ENCODE results near the gene YDJC. TPM values are rescaled to one million over a fixed set of nuclear protein-coding genes. Genes with fewer than 3 reads are reported as not detected.

YDJC gene
- total and polyA plus RNA-seq, 2 of the 13 experiments (the other 11 are each of a cell fraction or from before 2014, with no cell fraction given), result 15.3 to 32.0 TPM

DNA sequence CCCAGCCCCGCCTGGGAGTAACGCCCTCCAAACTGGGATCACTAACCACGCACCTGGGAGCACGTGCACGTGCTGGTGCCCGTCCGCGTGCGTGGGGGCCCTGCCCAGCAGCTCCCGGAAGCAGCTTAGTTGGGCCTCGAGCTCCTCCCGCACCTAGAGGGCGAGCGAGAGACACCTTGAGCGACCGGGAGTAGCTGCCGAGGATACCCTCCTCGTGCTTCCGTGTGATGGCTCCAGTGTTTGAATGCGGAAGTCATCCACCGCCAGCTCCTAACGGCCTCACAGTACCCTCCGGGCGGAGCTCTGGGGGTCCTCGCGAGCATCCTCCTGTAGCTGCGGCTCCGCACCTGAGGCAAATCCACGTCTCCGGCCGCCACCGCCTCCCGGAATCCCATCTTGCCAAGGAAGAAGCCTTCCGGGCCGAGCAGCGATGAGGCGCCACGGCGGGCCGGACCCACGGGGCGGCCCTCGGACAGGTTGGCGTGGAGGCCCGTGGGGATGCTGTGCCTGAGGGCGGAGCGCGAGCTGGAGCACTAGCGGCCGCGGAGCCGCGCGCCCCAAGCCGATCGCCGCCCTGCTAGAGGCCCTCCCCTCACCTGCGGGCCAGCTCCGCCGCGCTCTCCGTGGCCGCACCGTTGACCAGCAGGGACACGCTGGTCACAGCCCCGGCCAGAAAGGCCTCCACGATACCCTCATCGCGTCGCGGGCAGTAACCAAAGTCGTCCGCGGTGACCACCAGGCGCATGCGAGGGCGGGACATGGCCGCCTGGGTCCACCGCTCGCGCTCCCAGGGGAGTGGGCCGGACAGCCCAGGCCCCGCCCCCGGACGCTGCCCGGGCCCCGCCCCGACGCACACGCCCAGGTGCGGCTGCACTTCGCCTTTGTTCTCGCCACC lies at the start of gene YDJC (continued):
- TF ChIP-seq ZNF33A (CRISPR knock-in tag; IDR thresholded peaks at IDR 0.05; ENCODE audit: borderline replicate concordance), result no peak
- TF ChIP-seq ZBTB38 (CRISPR knock-in tag; IDR thresholded peaks at IDR 0.05), result peak; percentile 98
- TF ChIP-seq ZNF550 (CRISPR knock-in tag; IDR thresholded peaks at IDR 0.05; ENCODE audit: borderline replicate concordance), result 0 out of 2 replicates have a peak, but pooled peaks have one; percentile 39
- TF ChIP-seq MAFK (conservative IDR thresholded peaks at IDR 0.05 in 1 of 2, IDR thresholded peaks at IDR 0.05 in 1 of 2; ENCODE audit: low read length in 2 of 2), result no peak
- TF ChIP-seq, protein P1, sequence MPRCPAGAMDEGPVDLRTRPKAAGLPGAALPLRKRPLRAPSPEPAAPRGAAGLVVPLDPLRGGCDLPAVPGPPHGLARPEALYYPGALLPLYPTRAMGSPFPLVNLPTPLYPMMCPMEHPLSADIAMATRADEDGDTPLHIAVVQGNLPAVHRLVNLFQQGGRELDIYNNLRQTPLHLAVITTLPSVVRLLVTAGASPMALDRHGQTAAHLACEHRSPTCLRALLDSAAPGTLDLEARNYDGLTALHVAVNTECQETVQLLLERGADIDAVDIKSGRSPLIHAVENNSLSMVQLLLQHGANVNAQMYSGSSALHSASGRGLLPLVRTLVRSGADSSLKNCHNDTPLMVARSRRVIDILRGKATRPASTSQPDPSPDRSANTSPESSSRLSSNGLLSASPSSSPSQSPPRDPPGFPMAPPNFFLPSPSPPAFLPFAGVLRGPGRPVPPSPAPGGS (CRISPR knock-in tag; IDR thresholded peaks at IDR 0.05), result peak; percentile 74; the same call in 1 of the 2 replicates
- no peak for TF ChIP-seq HDAC6 (IDR thresholded peaks at IDR 0.05; ENCODE audit: low read depth, low read length)
- TF ChIP-seq, protein P2, sequence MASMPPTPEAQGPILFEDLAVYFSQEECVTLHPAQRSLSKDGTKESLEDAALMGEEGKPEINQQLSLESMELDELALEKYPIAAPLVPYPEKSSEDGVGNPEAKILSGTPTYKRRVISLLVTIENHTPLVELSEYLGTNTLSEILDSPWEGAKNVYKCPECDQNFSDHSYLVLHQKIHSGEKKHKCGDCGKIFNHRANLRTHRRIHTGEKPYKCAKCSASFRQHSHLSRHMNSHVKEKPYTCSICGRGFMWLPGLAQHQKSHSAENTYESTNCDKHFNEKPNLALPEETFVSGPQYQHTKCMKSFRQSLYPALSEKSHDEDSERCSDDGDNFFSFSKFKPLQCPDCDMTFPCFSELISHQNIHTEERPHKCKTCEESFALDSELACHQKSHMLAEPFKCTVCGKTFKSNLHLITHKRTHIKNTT (CRISPR knock-in tag; IDR thresholded peaks at IDR 0.05), result no peak
- TF ChIP-seq EHMT2 (IDR thresholded peaks at IDR 0.05; ENCODE audit: borderline replicate concordance, low read depth, low read length), result no peak
- no peak for TF ChIP-seq ZFP62 (CRISPR knock-in tag; IDR thresholded peaks at IDR 0.05)
- TF ChIP-seq, protein P3, sequence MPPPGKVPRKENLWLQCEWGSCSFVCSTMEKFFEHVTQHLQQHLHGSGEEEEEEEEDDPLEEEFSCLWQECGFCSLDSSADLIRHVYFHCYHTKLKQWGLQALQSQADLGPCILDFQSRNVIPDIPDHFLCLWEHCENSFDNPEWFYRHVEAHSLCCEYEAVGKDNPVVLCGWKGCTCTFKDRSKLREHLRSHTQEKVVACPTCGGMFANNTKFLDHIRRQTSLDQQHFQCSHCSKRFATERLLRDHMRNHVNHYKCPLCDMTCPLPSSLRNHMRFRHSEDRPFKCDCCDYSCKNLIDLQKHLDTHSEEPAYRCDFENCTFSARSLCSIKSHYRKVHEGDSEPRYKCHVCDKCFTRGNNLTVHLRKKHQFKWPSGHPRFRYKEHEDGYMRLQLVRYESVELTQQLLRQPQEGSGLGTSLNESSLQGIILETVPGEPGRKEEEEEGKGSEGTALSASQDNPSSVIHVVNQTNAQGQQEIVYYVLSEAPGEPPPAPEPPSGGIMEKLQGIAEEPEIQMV (CRISPR knock-in tag; IDR thresholded peaks at IDR 0.05; ENCODE audit: low read depth), result peak; percentile 28; the same call in 1 of the 2 replicates
- TF ChIP-seq ZNF879 (CRISPR knock-in tag; IDR thresholded peaks at IDR 0.05), result peak; percentile 93
- TF ChIP-seq ZNF530 (CRISPR knock-in tag; IDR thresholded peaks at IDR 0.05; ENCODE audit: low read depth), result no peak
- TF ChIP-seq ZNF3 (CRISPR knock-in tag; IDR thresholded peaks at IDR 0.05), result peak; percentile 70; the same call in 1 of the 2 replicates
- TF ChIP-seq HMG20B (CRISPR knock-in tag; conservative IDR thresholded peaks at IDR 0.05), result peak; percentile 61; the same call in 1 of the 2 replicates
- TF ChIP-seq ELF1 (CRISPR knock-in tag; IDR thresholded peaks at IDR 0.05), result peak; percentile 99
- TF ChIP-seq RBM39 (IDR thresholded peaks at IDR 0.05; ENCODE audit: low read depth, low read length, poor library complexity, severe bottlenecking), result peak; percentile 99
- TF ChIP-seq FLYWCH1 (CRISPR knock-in tag; IDR thresholded peaks at IDR 0.05), result 0 out of 2 replicates have a peak, but pooled peaks have one; percentile 80
- TF ChIP-seq ZBTB1 (CRISPR knock-in tag; IDR thresholded peaks at IDR 0.05; ENCODE audit: borderline replicate concordance), result no peak
- TF ChIP-seq NFATC3 (CRISPR knock-in tag; IDR thresholded peaks at IDR 0.05), result peak; percentile 97; the same call in 1 of the 2 replicates
- no peak for TF ChIP-seq NR2F1 (CRISPR knock-in tag; IDR thresholded peaks at IDR 0.05)
- TF ChIP-seq, protein P4, sequence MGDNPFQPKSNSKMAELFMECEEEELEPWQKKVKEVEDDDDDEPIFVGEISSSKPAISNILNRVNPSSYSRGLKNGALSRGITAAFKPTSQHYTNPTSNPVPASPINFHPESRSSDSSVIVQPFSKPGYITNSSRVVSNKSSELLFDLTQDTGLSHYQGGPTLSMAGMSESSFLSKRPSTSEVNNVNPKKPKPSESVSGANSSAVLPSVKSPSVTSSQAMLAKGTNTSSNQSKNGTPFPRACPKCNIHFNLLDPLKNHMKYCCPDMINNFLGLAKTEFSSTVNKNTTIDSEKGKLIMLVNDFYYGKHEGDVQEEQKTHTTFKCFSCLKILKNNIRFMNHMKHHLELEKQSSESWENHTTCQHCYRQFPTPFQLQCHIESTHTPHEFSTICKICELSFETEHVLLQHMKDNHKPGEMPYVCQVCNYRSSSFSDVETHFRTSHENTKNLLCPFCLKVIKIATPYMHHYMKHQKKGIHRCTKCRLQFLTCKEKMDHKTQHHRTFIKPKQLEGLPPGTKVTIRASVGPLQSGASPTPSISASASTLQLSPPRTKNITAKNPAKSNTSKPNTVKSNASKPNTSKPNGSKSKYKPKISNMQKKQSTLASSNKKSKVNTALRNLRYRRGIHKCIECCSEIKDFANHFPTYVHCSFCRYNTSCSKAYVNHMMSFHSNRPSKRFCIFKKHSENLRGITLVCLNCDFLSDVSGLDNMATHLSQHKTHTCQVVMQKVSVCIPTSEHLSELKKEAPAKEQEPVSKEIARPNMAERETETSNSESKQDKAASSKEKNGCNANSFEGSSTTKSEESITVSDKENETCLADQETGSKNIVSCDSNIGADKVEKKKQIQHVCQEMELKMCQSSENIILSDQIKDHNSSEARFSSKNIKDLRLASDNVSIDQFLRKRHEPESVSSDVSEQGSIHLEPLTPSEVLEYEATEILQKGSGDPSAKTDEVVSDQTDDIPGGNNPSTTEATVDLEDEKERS (CRISPR knock-in tag; IDR thresholded peaks at IDR 0.05), result peak; percentile 76; the same call in 1 of the 2 replicates
- TF ChIP-seq GPN1 (CRISPR knock-in tag; IDR thresholded peaks at IDR 0.05; ENCODE audit: borderline replicate concordance), result no peak
